Measurements from ENCODE around the gene SEC16A. TPM values are rescaled to one million over a fixed set of nuclear protein-coding genes. Genes with fewer than 3 reads are reported as not detected.

SEC16A gene
- total and polyA plus RNA-seq, 8 donors, result 51.2 to 79.5 (median 61.3) TPM

DNA sequence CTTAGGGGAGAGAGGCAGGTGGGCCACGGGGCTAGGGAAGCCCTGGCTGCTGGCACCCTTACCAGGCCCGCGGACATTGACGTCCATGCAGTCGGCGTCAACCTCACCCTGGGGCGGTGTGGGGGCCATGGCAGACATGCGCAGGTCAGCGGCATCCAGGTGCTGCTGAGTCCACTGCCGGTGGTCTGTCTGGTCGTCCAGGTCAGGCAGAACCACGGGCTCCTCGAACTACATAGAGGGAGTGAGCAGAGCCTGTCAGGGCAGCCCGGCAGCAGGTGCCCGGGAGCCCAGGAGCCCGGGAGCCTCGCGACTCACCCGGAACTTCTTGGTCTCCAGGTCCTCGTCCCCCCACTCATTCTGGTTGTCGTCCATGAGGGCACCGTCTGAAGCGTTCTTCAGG lies 18.8 kb upstream of the SEC16A start:
- H3K4me1 ChIP-seq, result no peaks in the 10 kb centered on the region
- intact Hi-C loops (cut with DNase I), result no loop called here
- H3K36me3 ChIP-seq, result peaks cover 0 to 100% of the 10 kb centered on the region in 2 donors
- TF ChIP-seq, protein P1, sequence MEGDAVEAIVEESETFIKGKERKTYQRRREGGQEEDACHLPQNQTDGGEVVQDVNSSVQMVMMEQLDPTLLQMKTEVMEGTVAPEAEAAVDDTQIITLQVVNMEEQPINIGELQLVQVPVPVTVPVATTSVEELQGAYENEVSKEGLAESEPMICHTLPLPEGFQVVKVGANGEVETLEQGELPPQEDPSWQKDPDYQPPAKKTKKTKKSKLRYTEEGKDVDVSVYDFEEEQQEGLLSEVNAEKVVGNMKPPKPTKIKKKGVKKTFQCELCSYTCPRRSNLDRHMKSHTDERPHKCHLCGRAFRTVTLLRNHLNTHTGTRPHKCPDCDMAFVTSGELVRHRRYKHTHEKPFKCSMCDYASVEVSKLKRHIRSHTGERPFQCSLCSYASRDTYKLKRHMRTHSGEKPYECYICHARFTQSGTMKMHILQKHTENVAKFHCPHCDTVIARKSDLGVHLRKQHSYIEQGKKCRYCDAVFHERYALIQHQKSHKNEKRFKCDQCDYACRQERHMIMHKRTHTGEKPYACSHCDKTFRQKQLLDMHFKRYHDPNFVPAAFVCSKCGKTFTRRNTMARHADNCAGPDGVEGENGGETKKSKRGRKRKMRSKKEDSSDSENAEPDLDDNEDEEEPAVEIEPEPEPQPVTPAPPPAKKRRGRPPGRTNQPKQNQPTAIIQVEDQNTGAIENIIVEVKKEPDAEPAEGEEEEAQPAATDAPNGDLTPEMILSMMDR (IDR thresholded peaks at IDR 0.05), result no peak
- H3K27me3 ChIP-seq, result no peaks in the 10 kb centered on the region
- no peak for ATAC-seq
- DNase-seq, result no peak
- H3K9me3 ChIP-seq, result no peaks in the 10 kb centered on the region
- H3K4me3 ChIP-seq, result no peak overlapping the region
- no peak overlapping the region for H3K27ac ChIP-seq

DNA sequence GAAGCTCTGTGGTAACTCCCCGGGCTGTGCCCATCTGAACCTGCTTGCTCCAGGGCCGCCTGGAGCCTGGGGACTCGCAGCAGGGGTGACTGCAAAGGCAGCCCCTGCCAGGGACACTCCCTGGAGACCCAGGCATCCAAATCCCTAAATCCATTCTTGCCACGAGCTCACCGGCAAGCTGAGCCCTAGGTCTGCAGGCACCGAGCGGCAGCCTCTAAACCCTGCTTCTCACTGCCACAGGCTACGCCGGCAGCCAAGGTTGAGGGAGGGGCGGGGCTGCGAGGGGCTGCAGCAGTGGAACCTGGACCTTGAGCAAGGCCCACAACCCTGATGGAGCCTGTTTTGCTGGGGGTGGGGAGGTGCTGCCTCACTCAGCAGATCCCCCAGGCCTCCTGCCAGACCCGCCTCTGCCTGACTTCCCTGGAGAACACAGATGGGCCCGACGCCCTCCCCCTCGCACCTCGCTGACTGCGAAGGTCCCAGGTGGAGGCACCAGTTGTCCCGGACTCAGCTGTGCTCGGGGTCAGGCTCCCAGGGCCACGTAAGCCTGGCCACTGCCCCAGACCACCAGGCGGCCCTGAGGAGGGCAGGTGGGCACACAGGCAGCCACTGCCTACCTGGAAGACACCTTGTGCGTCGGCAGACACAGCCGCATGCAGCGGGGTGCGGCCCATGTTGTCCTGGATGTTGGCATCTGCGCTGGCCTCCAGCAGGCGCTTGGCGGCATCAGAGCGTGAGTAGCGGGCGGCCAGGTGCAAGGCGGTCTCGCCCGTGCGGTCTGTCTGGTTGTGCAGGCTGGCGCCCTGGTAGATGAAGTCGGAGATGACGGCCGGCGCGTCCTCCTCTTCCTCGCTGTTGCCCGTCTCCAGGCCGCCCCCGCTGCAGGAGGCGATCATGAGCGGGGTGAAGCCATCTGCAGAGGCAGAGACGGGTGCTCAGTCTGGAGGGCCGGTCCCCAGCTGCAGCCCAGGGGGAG lies 17.4 kb upstream of the SEC16A start:
- DNase-seq (no peak), ATAC-seq (no peak)
- H3K36me3 ChIP-seq, result peaks cover 0 to 100% of the 10 kb centered on the region in 2 donors

DNA sequence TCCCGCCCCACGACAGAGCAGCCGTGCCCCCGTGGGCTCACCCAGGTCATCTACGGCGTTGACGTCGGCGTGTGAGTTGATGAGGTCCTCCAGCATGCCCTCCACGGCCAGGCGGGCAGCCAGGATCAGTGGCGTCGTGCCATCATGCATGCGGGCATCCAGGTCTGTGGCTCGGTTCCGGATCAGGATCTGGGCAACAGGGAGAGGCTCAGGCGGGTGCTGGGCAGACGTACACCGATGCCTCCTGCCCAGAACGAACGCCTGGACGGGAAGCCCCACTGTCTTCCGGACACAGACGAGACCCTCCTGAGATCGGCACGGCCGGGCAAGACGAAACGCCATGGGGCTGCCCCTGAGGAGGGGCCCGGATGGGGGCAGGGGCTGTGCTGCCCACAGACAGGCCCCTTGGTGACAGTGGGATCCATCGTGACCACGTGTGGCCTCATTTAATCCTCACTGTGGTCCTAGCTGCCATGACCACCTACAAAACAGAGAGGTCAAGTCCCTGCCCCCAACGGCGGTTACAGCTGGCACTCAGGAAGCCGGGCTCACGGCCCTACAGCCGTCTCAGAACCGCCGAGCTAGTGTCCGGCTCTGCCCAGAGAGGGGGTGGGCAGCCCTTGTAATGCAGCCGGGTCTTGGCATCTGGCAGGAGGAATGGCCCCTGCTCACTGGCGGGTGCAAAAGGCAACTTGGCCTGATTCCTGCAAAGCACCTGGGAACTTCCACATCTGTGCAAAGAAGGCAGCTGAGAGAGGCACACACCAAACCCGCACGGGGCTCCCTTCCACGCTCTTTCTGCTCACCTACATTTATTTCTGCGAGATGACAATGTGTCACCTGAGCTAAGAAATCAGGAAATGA lies 16.5 kb upstream of the SEC16A start:
- Histone ChIP-seq H3K9me3 (no peaks in the 10 kb centered on the region), H3K4me1 (no peaks in the 10 kb centered on the region), H3K27me3 (no peaks in the 10 kb centered on the region), H3K27ac (no peak overlapping the region), H3K36me3 (peaks cover 0 to 100% of the 10 kb centered on the region in 2 donors), H3K4me3 (no peak overlapping the region)
- no peak for ATAC-seq
- no peak for DNase-seq
- TF ChIP-seq, protein P1 (IDR thresholded peaks at IDR 0.05), result no peak
- intact Hi-C loops (cut with DNase I), result no loop called here

More for the DNA sequence above, 17.4 kb upstream of the SEC16A start:
- TF ChIP-seq, protein P1 (IDR thresholded peaks at IDR 0.05), result no peak
- Histone ChIP-seq H3K4me1 (no peaks in the 10 kb centered on the region), H3K27ac (no peak overlapping the region), H3K27me3 (no peaks in the 10 kb centered on the region), H3K4me3 (no peak overlapping the region), H3K9me3 (no peaks in the 10 kb centered on the region)
- intact Hi-C loops (cut with DNase I), result no loop called here

DNA sequence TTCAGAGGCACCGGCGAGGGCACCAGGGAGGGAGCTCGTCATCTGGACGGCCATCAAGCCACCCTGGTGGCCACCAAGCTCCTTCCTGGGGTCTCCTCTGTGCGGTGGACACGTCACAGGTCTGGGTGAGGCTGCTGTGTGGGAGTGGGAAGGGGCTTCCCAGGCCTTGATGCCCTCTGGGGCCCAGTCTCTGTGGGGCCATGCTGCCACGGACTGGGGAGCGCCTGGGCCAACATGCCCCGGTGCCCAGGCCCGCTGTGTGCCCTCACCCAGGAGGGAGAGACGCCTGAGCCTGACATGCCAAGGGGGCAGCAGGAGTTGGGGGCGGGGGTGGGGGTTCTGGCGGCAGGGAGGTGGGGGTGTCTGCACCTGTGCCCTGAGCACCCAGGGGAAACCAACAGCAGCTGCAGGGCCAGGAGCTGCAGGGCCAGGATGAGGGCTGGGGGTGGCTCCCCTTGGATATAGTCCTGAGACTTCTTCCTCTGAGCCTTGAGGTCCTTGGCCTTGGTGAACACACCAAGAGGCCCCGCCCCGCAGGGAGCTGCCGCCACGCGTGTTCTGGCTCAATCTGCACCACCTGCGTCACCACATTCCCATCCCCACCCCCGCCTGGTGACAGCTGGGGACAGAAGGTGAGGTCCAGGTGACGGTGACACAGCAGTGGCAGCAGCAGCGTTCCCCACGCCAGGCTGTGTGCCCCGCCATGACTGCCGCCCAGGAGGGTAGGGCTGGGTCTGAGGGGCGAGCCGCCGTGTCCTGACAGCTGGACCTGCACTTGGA lies 15.3 kb upstream of the SEC16A start:
- Histone ChIP-seq H3K27me3 (no peaks in the 10 kb centered on the region), H3K4me3 (no peak overlapping the region), H3K27ac (no peak overlapping the region), H3K36me3 (peaks cover 0 to 94% of the 10 kb centered on the region in 2 donors), H3K4me1 (no peaks in the 10 kb centered on the region), H3K9me3 (no peaks in the 10 kb centered on the region)
- TF ChIP-seq, protein P1 (IDR thresholded peaks at IDR 0.05), result no peak
- intact Hi-C loops (cut with DNase I), result no loop called here
- ATAC-seq (no peak), DNase-seq (no peak)

Data from left lung (tissue), 10 donors.